Measurements from ENCODE around the gene APPL2.

APPL2 gene

DNA sequence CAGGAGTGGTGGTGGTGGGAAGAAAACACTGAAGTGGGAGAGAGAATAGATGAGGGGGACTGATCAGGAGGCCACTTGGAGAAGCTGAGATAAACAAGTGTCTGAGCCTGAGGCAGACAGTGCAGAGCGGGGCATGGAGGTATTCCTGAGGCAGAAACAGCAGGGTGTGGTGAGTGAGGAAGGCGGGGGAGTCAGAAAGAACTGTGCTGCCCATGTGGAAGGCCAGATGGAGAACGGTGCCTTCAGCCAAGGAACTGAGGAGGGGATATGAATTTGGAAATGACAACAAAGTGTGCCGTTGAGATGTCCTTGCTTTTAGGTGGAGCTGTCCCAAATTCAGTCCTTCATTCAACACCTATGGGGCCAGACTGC is 13.7 kb downstream of the APPL2 start:
- Histone ChIP-seq H3K4me2 (peak overlapping the region in 4 of 11 experiments; percentile 60 to 90 (median 83); a peak in 8 of 22 replicates), H3K36me3 (peaks cover 22 to 78% (median 69%) of the 10 kb centered on the region in 11 experiments)

DNA sequence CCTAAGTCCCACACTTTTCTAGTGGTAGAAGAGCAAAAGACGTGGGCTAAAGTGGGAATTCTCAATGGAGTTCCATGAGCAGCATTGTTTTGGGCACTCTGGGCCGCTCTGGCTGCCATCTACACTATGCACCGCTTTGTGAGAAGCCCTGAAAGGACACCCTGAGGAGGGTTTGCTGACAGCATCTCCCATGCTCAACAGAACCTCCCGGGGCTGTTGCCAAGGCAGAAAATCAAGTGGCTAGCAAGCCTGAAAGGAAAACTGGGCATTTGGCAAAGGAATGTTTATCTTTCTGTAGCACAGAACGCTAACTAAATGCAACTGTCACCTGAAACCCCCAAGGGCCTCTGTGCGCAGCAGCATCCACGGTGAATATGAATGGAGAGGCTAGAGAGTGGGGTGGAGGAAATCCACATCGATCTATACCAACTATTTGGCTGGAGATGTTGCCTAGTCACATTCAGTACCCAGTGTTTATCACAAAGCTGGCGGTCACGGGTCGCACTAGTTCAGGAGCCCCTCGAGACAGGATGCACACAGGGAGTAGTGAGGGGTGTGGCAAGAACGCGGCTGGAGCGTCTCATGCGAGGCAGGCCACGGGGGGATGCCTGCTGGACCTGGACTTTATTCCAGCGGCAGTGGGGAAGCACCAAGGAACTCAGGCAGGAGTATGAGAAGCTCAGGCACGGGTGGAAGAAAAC is 14.2 kb downstream of the APPL2 start:
- Histone ChIP-seq H3K27me3 (no peaks in the 10 kb centered on the region), H3K4me1 (peaks cover 29 to 76% (median 37%) of the 10 kb centered on the region in 10 experiments), H3K4me2 (peak overlapping the region in 2 of 11 experiments; percentile 89 to 90; a peak in 4 of 22 replicates), H3K27ac (no peak overlapping the region), H3K36me3 (peaks cover 24 to 79% (median 71%) of the 10 kb centered on the region in 11 experiments), H4K20me1 (peaks cover 0 to 60% (median 11%) of the 10 kb centered on the region in 11 experiments; a peak in 11 of 22 replicates), H3K9ac (no peak overlapping the region), H3K9me3 (replicated peaks in 1 of 11) (no peaks in the 10 kb centered on the region), H3K4me3 (no peak overlapping the region)
- TF ChIP-seq Cebpa-rat (IDR thresholded peaks at IDR 0.05) = no peak

More for the DNA sequence above, 13.7 kb downstream of the APPL2 start:
- TF ChIP-seq Cebpa-rat (IDR thresholded peaks at IDR 0.05) = no peak
- Histone ChIP-seq H3K9me3 (replicated peaks in 1 of 11) (no peaks in the 10 kb centered on the region), H3K9ac (peak overlapping the region in 2 of 11 experiments; percentile 24 to 52; a peak in 2 of 22 replicates), H4K20me1 (peaks cover 0 to 59% (median 11%) of the 10 kb centered on the region in 11 experiments; a peak in 11 of 22 replicates), H3K4me3 (no peak overlapping the region), H3K4me1 (peaks cover 29 to 82% (median 37%) of the 10 kb centered on the region in 10 experiments), H3K27ac (no peak overlapping the region; a peak in 1 of 22 replicates), H3K27me3 (no peaks in the 10 kb centered on the region)

DNA sequence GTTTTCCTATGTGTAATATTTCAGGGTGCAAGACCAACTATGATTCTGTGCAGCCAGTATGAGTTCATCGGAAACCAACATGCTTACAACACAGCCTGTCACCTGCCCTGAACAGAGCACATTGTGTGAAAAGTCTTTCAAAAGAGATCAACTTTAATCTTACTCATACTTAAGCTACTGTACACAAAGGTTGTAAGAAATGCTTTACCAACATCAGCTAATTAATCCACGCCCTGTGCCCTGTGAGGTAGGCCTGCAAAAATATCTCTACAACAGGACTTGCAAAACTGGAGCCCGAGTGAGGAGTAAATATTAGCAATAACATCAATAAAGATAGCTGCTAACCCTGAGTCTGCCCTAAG is 15.1 kb downstream of the APPL2 start:
- H3K27ac ChIP-seq = no peak overlapping the region
- no peak overlapping the region for H3K4me3 ChIP-seq
- peaks cover 33 to 88% (median 79%) of the 10 kb centered on the region in 11 experiments for H3K36me3 ChIP-seq
- peaks cover 23 to 68% (median 31%) of the 10 kb centered on the region in 10 experiments for H3K4me1 ChIP-seq
- no peak for TF ChIP-seq Cebpa-rat (IDR thresholded peaks at IDR 0.05)
- H3K9ac ChIP-seq = no peak overlapping the region
- no peaks in the 10 kb centered on the region for H3K9me3 ChIP-seq (replicated peaks in 1 of 11)
- H3K4me2 ChIP-seq = no peak overlapping the region
- H4K20me1 ChIP-seq = peaks cover 0 to 60% (median 11%) of the 10 kb centered on the region in 11 experiments; a peak in 11 of 22 replicates
- H3K27me3 ChIP-seq = no peaks in the 10 kb centered on the region

DNA sequence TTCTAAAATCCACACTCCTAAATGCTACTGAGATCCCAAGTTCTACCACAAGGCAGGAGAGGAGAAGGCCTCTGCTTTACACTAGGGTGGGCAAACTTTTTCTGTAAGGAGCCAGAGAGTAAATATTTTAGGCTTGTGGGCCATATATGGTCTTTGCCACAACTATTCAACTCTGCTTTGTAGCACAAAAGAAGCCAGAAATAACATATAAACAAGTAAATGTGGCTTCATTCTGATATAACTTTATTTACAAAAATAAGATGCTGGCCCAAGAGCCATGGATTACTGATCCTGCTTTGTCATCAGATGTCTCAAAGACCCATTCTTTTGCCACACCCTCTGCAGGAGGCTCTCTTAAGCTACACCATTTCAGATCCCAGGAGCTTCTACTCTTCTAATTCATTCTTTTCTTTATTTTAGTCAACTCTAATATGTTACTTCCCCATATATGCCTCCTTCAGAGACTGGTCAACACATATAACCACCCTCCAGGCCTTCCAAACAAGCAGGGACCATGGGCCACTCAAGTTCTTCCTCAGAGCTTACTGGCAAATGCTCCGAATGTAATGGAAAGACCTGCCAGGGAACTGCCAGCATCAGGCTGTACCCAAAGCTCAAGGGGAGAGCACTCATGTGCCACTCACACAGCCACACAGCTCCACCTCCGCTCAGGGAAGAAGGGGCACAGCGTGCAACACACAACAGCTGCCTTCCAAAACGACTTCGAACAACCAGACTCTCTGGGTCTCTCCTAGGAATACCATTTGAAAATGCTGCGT is 15.6 kb downstream of the APPL2 start:
- peaks cover 0 to 60% (median 11%) of the 10 kb centered on the region in 11 experiments; a peak in 11 of 22 replicates for H4K20me1 ChIP-seq
- no peak for TF ChIP-seq Cebpa-rat (IDR thresholded peaks at IDR 0.05)
- peaks cover 18 to 62% (median 26%) of the 10 kb centered on the region in 10 experiments for H3K4me1 ChIP-seq
- no peak overlapping the region for H3K9ac ChIP-seq
- no peaks in the 10 kb centered on the region for H3K27me3 ChIP-seq
- H3K4me3 ChIP-seq = no peak overlapping the region
- peaks cover 38 to 93% (median 85%) of the 10 kb centered on the region in 11 experiments for H3K36me3 ChIP-seq
- H3K27ac ChIP-seq = no peak overlapping the region
- H3K4me2 ChIP-seq = peak overlapping the region in 1 of 11 experiments; percentile 20; a peak in 1 of 22 replicates
- no peaks in the 10 kb centered on the region for H3K9me3 ChIP-seq (replicated peaks in 1 of 11)

DNA sequence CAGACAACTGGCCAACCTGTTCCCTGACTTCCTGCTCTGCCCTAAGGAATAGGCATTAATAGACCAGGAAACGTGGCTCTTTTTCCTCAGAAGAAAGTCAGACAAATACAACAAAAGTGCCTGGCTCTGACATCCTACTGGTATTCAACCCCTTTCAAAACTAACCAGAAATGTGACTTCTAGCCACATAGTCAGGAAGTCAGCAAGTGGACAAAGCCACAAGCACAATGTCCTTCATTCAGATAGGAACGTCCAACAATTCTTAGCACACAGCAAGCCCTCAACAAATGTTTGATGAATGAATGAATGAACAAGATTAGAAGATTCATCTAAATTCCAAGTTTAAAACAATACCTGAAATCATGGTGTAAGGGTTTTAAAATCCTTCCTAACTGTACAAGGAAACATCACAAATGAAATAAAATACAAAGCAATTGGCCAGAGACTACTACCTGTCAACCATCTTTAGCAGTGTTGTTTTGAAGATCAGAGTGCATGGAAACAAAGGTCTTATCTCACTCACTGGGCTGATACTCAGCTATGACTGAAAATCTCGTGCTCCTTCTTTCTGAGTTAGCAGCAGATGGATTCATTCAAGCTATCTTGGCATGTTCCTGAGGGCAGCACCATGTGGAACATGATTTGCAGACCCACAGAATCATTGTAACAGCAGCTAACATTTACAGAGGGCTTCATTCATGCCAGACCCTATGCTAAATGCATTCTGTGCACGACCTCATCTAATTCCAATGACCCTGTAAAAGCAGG is 16.5 kb downstream of the APPL2 start:
- Histone ChIP-seq H3K4me2 (no peak overlapping the region), H3K36me3 (peaks cover 44 to 99% (median 90%) of the 10 kb centered on the region in 11 experiments), H4K20me1 (peaks cover 0 to 60% (median 11%) of the 10 kb centered on the region in 11 experiments; a peak in 11 of 22 replicates), H3K27ac (no peak overlapping the region), H3K9ac (no peak overlapping the region), H3K9me3 (replicated peaks in 1 of 11) (no peaks in the 10 kb centered on the region), H3K4me1 (peaks cover 9 to 53% (median 17%) of the 10 kb centered on the region in 10 experiments; a peak in 15 of 20 replicates), H3K27me3 (no peaks in the 10 kb centered on the region), H3K4me3 (no peak overlapping the region)
- TF ChIP-seq Cebpa-rat (IDR thresholded peaks at IDR 0.05) = no peak

DNA sequence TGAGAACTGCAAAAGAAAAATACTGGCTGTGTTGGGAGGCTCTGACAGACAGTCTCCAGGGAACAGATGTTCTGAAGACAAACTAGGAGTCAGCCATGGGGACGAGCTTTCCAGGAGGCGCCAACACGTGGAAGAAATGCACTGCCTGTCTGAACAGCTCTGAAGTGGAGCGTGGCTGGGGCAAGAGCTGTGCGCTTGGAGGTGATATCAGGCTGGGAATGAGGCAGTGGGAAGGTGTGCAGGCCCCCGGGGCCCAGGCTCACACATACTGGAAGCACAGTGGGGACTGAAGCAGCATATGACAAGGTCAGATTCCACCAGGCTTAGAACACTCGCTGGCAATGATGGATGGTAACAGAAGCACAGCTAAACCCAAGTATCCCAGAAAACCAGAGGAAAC is 17.5 kb downstream of the APPL2 start:
- no peak overlapping the region; a peak in 1 of 22 replicates for H3K9ac ChIP-seq
- no peaks in the 10 kb centered on the region for H3K9me3 ChIP-seq (replicated peaks in 1 of 11)
- H3K36me3 ChIP-seq = peaks cover 47 to 98% (median 89%) of the 10 kb centered on the region in 11 experiments
- H3K27ac ChIP-seq = no peak overlapping the region
- H3K4me2 ChIP-seq = peak overlapping the region in 3 of 11 experiments; percentile 8 to 12 (median 12); a peak in 1 of 22 replicates
- TF ChIP-seq Cebpa-rat (IDR thresholded peaks at IDR 0.05) = no peak
- H3K4me1 ChIP-seq = peaks cover 8 to 43% (median 12%) of the 10 kb centered on the region in 10 experiments; a peak in 14 of 20 replicates
- no peak overlapping the region for H3K4me3 ChIP-seq
- peaks cover 0 to 60% (median 11%) of the 10 kb centered on the region in 11 experiments; a peak in 11 of 22 replicates for H4K20me1 ChIP-seq
- no peaks in the 10 kb centered on the region for H3K27me3 ChIP-seq

DNA sequence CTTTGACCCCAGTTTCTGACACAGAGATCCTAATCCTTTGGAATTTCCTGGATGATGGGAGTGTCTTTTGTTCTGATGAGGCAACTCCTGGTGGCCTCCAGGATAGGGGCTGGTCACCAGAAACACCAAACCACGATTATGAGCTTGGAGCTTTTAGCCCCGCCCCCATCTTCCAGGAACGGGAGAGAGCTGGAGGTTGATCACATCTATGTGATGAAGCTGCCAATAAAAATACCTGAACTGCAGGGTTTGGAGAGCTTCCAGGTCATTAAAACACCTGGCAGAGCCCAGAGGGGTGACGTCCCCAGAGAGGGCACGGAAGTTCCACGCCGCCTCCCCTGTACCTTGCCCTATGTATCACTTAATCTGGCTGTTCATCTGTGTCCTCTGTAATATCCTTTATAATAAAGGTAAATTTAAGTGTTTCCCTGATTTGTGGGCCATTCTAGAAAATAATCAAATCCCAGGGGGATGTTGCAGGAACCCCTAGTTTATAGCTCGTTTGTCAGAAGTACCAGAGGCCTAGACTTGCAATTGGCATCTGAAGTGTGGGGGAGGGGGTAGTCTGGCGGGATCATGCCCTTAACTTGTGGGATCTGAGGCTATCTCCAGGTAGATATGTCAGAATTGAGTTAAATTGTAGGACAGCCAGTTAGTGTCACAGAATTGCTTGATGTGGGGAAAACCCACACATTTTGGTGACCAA is 21.2 kb downstream of the APPL2 start:
- no peaks in the 10 kb centered on the region for H3K27me3 ChIP-seq
- H3K9me3 ChIP-seq (replicated peaks in 1 of 11) = no peaks in the 10 kb centered on the region
- H3K9ac ChIP-seq = no peak overlapping the region
- H3K36me3 ChIP-seq = peaks cover 46 to 100% (median 80%) of the 10 kb centered on the region in 11 experiments
- H3K4me1 ChIP-seq = peaks cover 0 to 17% (median 0%) of the 10 kb centered on the region in 10 experiments; a peak in 6 of 20 replicates
- no peak overlapping the region for H3K4me3 ChIP-seq
- TF ChIP-seq Cebpa-rat (IDR thresholded peaks at IDR 0.05) = no peak
- H3K4me2 ChIP-seq = no peak overlapping the region
- peaks cover 0 to 41% (median 6%) of the 10 kb centered on the region in 11 experiments; a peak in 9 of 22 replicates for H4K20me1 ChIP-seq
- H3K27ac ChIP-seq = no peak overlapping the region

DNA sequence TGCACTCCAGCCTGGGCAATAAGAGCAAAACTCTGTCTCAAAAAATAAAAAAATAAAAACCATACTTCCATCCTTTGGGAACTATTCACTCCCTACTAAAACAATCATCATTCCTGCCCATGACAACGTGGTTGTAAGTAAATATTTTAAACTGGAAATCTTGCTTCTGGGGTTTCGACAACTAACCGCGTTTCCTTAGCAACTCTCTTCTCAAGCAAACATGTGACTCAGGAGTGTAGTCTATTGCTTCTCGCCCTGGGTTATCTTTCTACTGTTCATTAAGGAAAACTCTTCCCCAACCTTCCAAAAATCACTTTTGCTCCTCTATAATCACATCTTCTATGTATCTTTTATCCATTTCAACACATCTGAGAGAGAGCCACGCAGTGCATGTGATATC is 21.8 kb downstream of the APPL2 start:
- TF ChIP-seq Cebpa-rat (IDR thresholded peaks at IDR 0.05) = no peak
- Histone ChIP-seq H3K9ac (no peak overlapping the region), H3K9me3 (replicated peaks in 1 of 11) (no peaks in the 10 kb centered on the region), H3K36me3 (peaks cover 44 to 100% (median 80%) of the 10 kb centered on the region in 11 experiments), H3K4me2 (no peak overlapping the region), H4K20me1 (peaks cover 0 to 40% (median 6%) of the 10 kb centered on the region in 11 experiments; a peak in 8 of 22 replicates), H3K4me3 (no peak overlapping the region), H3K4me1 (peaks cover 0 to 17% (median 0%) of the 10 kb centered on the region in 10 experiments; a peak in 5 of 20 replicates), H3K27me3 (no peaks in the 10 kb centered on the region), H3K27ac (no peak overlapping the region)
